GM12892 (cell line): ENCODE measurements around the gene FBXO34.

Source experiments
- DNase-seq: peaks from one replicate; pipeline ENCODE4 v3.0.0; 2011; ENCODE audit not compliant: insufficient read length
- FAIRE-seq: peaks from 2 replicates; lab custom pipeline; 2011; peaks lifted over from hg19 to GRCh38; lab: Jason Lieb, UNC
- POLR2A ChIP-seq: IDR thresholded peaks from 2 replicates; pipeline ENCODE4 v1.6.1; 2011; ENCODE audit warnings: low read depth, low read length, control low read depth
- POLR2AphosphoS5 ChIP-seq: IDR thresholded peaks from 2 replicates; pipeline ENCODE4 v1.6.1; 2011; ENCODE audit warnings: low read depth, low read length, control low read depth
- TAF1 ChIP-seq: IDR thresholded peaks from 2 replicates; pipeline ENCODE4 v1.6.1; 2011; ENCODE audit warnings: low read depth, mild to moderate bottlenecking, control low read depth, low read length, borderline replicate concordance

The FBXO34 gene

DNA sequence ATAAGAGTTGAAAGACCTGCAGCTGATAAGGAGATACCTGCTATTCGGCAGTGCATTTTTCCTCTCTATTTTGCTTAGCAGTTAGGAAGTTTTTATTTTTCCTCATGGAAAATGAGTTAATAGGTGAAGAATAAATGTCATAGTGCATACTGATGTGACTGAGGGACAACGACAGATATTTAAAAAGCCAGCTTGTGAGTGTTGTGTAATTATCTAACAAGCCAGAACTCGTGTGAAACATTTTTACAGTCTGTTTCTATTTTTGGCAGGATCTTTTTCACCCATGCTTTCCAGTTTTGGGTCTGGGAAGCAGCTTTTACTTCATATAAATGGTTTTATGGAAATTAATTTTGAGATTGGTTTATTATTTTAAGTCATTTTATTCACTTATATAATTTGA, 2.9 kb downstream of the FBXO34 start:
- DNase-seq (no peak), FAIRE-seq (no peak)
- TF ChIP-seq POLR2A (no peak), TAF1 (no peak), POLR2AphosphoS5 (no peak)

DNA sequence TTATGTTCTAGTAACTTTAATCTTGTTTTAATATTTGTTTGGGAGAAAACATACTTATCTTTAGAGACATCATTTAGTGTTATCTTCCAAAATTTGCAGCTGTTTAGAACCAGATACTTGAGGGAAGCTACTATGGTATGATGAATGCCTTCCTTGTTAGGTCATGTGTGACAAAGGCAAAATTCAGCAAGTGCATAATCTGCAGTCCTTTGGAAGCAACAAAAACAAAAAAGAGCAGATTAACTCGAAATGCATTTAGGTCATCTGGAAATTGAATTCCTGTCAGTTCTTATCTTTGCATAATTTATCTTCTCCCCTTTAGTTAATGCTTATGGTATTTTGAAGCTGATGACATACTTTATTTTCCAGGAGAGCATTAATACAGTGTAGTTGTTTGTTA, 3.5 kb downstream of the FBXO34 start:
- FAIRE-seq (peak; percentile 30), DNase-seq (no peak)
- TF ChIP-seq POLR2AphosphoS5 (no peak), TAF1 (no peak), POLR2A (no peak)

DNA sequence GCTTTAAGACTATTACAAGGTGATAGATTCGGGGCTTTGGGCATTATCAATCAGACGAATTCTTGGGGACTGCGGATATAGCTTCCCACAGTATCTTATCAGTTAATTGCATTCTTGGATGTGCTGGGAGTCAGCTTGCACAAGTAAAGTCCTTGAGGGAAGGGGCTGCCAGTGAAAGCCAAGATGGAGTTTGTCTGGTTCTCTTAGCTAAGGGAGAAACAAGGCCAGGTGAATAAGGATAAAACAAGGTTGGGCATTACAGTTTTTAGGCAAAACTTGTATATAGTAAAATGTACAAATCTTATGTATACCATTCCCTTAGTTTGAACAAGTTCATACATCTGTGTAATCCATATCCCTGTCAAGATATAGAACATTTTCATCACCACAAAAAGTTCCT, 5.5 kb downstream of the FBXO34 start:
- no peak for FAIRE-seq
- DNase-seq, result no peak
- TF ChIP-seq TAF1 (no peak), POLR2AphosphoS5 (no peak), POLR2A (no peak)

DNA sequence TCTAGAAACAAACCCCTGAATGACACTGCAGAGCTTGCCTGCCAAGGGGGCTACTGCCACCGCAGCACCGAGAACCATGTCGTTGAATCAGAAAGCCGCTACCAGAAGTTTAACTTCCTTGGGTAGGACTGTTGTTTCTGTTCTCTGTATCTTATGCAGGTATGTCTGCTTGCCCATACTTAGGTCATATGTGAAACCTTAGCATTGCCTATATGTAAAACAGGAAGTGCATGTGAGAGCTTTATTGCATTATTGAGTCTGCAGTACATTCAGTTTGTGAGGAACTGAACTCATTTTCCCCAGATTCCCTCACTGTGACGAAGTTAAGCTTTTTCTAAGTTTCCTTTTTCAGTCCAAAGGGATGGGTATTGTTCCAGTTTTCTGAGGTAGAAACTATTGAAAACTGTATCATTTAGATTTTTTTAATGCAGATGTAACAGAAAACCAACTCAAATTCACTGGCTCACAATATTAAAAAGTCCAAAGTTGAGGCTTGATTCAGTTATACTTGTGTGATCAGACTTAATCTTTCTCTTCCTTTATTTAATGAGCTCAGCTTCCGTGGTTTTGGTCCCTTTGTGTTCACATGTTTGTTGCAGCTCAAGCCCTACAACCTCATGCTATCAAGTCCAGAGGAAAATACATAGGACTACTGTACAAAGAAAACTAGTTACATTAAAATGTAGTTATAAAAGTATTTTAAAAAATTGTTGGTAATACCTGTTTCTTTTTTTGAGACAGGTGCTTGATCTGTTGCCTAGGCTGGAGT, 6.9 kb downstream of the FBXO34 start:
- DNase-seq (peak; percentile 30), FAIRE-seq (peak; percentile 95)
- TF ChIP-seq POLR2A (no peak), TAF1 (no peak), POLR2AphosphoS5 (no peak)

DNA sequence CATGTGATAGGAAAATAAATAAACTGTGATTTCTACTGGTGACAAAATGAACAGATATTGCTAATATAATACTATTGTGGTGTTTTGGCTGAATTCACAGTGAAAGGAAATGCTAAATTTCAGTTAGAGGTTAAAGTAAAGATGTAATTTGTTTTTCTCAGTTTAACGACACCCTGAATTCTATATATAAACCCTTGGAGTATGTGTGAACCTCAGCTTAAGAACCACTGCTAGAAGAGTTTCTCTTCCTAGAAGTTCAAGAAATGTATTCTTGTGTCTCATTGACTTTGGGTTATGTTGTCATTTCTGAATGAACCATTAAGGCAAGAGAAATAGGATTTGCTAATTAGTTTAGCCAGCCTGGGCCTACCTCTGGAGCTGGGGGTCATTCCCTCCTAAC, 8.2 kb downstream of the FBXO34 start:
- DNase-seq (no peak), FAIRE-seq (peak; percentile 54)
- no peak for TF ChIP-seq POLR2AphosphoS5
- no peak for TF ChIP-seq TAF1
- no peak for TF ChIP-seq POLR2A

DNA sequence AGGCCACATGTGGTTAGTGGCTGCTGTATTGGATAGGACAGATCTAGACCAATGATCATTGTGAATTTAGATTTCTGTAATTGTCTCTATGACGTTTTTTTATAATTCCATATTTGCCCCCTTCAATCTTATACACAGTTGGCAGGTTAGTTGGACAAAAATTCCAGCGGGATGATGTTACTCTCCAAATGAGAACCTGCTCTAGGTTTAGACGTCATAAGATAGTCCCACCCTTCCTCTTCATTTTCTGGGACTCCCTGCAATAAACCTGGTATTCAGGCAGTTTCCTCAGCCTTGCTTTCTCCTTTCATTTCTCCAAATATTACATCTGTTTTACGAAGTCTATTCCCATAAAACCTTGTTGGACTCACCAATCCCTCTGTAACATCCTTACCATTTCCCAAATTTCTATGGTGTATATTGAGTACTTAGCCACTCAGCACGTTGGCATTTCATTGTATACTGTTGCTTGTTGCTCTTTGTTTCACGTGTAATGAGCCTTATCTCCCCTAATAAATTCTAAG, 10.2 kb downstream of the FBXO34 start:
- DNase-seq (no peak), FAIRE-seq (no peak)
- no peak for TF ChIP-seq POLR2A
- TF ChIP-seq POLR2AphosphoS5, result no peak
- TF ChIP-seq TAF1, result no peak

DNA sequence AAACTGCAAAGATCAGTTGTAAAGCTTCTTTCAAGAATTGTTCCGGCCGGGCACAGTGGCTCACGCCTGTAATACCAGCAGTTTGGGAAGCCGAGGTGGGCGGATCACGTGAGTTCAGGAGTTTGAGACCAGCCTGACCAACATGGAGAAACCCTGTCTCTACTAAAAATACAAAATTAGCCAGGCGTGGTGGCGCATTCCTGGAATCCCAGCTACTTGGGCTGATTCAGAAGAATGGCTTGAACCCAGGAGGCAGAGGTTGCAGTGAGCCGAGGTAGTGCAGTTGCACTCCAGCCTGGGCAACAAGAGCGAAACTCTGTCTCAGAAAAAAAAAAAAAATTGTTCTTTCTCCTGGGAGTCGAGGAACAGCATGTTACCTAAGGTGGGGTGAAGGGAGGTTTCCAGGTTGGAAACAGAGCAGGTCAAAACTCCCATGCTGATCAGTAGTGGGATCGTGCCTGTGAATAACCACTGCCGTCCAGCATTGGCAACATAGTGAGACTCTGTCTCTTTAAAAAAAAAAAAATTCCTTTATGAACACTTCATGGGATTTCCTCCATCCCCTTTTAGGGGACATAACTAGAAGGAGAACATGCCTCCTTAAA, 13.9 kb downstream of the FBXO34 start:
- no peak for DNase-seq
- no peak for TF ChIP-seq POLR2A
- no peak for FAIRE-seq

DNA sequence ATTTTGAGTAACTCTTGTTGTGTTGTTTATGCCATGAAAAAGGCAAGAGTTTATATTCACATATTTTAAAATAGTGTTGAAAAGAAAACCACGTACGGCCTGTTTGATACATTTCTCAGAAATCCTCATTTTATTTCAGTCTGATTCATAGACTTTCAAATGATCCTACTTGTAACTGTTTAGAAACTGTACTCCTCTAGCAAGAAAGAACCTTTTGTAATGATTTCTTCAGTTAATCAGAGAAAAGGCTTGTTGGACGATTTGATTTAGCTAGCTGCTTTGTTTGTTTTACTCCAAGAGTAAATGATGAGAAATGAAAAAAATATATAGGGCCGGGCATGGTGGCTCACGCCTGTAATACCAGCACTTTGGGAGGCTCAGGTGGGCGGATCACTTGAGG, 17.2 kb downstream of the FBXO34 start:
- no peak for TF ChIP-seq POLR2AphosphoS5
- no peak for TF ChIP-seq POLR2A
- no peak for TF ChIP-seq TAF1
- no peak for FAIRE-seq
- no peak for DNase-seq

DNA sequence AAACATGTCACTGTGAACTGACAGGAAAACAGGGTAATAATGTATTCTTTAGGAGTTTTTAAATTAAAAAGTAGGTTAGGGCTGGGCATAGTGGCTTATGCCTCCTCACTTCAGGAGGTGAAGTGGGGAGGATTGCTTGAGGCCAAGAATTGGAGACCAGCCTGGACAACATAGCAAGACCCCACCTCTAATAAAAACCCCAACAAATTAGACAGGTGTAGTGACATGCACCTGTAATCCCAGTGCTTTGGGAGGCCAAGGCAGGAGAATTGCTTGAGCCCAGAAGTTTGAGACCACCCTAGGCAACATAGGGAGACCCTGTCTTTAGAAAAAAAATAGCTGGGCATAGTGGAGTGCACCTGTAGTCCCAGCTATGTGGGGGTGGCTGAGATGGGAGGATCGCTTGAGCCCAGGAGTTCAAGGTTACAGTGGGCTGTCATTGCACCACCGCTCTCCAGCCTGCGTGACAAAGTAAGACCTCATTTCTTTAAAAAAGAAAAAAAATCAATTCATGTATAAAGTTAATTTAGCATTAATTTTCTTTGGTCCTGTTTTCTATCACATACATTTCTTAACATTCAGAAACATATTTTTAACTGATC, 20.4 kb downstream of the FBXO34 start:
- TF ChIP-seq POLR2A (no peak), TAF1 (no peak), POLR2AphosphoS5 (no peak)
- no peak for DNase-seq

DNA sequence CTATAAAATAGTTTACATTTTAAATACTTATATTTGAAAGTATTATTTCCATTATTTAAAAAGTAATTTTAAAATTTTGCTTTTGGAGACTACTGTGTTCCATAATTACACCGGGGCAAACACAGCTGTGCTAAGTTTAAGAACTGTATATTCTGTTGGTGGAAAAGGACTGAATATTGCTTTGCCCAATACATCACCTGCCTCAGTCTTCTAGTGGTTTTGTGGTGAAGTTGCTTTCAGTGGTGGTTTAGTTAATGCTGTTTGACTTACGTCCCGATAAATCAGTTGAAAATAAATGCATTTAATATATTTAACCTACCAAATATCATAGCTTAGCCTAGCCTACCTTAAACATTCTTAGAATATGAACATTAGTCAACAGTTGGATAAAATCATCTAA, 23.4 kb downstream of the FBXO34 start:
- DNase-seq, result no peak
- no peak for FAIRE-seq
- TF ChIP-seq POLR2A, result no peak
- TF ChIP-seq POLR2AphosphoS5, result no peak
- no peak for TF ChIP-seq TAF1

More for the DNA sequence above, 20.4 kb downstream of the FBXO34 start:
- no peak for FAIRE-seq

DNA sequence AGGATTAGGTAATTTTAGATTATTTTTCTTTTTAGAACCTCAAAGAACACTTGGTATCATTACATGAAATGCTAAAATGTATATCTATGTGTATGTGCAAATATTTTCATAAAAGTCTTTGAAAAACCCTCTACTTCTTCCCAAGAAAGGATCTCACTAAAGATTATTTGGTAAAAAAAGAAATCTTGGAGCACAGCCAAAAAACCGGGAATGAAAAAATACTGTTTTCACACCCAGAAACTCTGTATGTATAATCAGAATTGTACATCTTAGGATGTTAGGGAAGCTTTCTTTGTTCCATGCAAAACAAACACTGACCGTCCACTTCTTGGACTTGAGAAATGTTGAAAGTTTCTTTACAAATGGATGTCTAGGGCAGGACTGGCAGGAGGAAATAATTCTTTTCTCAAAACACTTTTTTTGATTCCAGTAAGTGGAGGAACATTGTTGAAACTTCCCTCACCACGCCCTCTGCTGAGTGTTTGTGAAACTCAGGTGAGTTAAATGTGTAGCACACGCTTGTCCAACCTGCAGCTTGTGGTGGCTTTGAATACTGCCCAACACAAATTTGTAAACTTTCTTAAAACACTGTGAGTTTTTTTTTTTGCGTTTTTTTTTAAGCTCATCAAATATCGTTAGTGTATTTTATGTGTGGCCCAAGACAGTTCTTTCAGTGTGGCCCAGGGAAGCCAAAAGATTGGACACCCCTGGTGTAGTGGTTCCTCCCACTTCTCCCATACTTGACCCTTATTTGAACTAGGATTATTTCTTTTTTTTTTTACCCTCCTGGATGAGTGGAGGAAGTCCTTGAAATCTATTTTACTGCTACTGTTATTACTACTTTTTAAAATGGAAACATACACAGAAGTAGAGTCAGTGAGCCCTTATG, 26.6 kb downstream of the FBXO34 start:
- no peak for DNase-seq
- FAIRE-seq, result peak; percentile 71
- TF ChIP-seq TAF1 (no peak), POLR2A (no peak), POLR2AphosphoS5 (no peak)
